GM12892 (cell line): Measurements from ENCODE around the gene SPATS1.

Experiments used
- POLR2A ChIP-seq: IDR thresholded peaks from 2 replicates; pipeline ENCODE4 v1.6.1; 2011; ENCODE audit warnings: low read depth, low read length, control low read depth
- POLR2AphosphoS5 ChIP-seq: IDR thresholded peaks from 2 replicates; pipeline ENCODE4 v1.6.1; 2011; ENCODE audit warnings: low read depth, low read length, control low read depth
- TAF1 ChIP-seq: IDR thresholded peaks from 2 replicates; pipeline ENCODE4 v1.6.1; 2011; ENCODE audit warnings: low read depth, mild to moderate bottlenecking, control low read depth, low read length, borderline replicate concordance

DNA sequence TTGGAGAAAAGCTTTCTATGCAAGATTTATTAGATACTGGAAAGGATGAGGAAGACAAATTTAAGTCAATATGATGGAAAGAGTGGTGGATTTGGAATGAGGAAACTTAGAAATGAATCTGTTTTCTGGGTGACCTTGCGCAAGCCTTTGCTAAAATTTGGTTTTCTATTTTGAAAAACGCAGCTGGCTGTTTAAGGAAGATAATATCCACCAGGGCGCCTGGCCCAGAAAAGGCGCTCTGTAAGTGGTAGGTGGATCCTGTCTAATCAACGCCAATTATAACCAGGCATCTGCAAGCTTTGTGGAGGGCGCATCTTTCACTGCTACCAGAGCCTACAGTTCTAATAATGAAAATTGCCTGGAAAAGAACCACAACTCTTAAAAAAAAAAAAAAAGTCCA, 398 bp upstream of the SPATS1 start:
- TF ChIP-seq TAF1 (no peak), POLR2A (no peak), POLR2AphosphoS5 (no peak)
